K562 (cell line): Measurements from ENCODE around the gene CHTOP. TPM values are rescaled to one million over a fixed set of nuclear protein-coding genes. Genes with fewer than 3 reads are reported as not detected.

Experiments used
- AFF1 ChIP-seq, 2 experiments: fragments of 450-650 bp; IDR thresholded peaks; 2 replicates each; pipeline ENCODE4 v1.6.1; 2018; ENCODE audit warnings: mild to moderate bottlenecking in 2 of 2, low read depth in 1 of 2; ENCODE audit not compliant: partially characterized antibody in 2 of 2
- BHLHE40 ChIP-seq: IDR thresholded peaks from 2 replicates; pipeline ENCODE4 v1.6.1; 2011; ENCODE audit warnings: low read length, improper control_type of control experiment
- E2F6 ChIP-seq, 2 experiments: IDR thresholded peaks; 2 replicates each; pipeline ENCODE4 v1.6.1; 2011; ENCODE audit warnings: borderline replicate concordance in 1 of 2, control low read depth in 1 of 2, low read depth in 1 of 2, low read length in 1 of 2, mild to moderate bottlenecking in 1 of 2, mixed read lengths in 1 of 2, moderate library complexity in 1 of 2; ENCODE audit not compliant: insufficient read depth in 1 of 2, insufficient read length in 1 of 2, poor library complexity in 1 of 2, severe bottlenecking in 1 of 2; ENCODE audit errors: extremely low read depth in 1 of 2
- HDAC6 ChIP-seq: IDR thresholded peaks from 2 replicates; pipeline ENCODE4 v1.6.1; 2012; ENCODE audit warnings: low read depth, mild to moderate bottlenecking, control low read depth, inconsistent platforms, low read length, moderate library complexity
- KLF10 ChIP-seq: fragments of 250-450 bp; sonication (Bioruptor Pico); IDR thresholded peaks from 2 replicates; pipeline ENCODE4 v1.6.1; 2021; ENCODE audit warnings: matching md5 sums
- NKRF ChIP-seq: fragments of 450-650 bp; IDR thresholded peaks from 2 replicates; pipeline ENCODE4 v1.6.1; 2016; ENCODE audit warnings: borderline replicate concordance
- SMARCA5 ChIP-seq: fragments of 450-650 bp; IDR thresholded peaks from 2 replicates; pipeline ENCODE4 v1.6.1; 2016
- TFE3 ChIP-seq: fragments of 450-650 bp; formaldehyde crosslinking; IDR thresholded peaks from 2 replicates; pipeline ENCODE4 v1.4.0; 2020; ENCODE audit warnings: mild to moderate bottlenecking, mixed read lengths
- ZNF347 ChIP-seq: fragments of 450-650 bp; formaldehyde crosslinking; IDR thresholded peaks from 2 replicates; pipeline ENCODE4 v1.4.0; 2020; ENCODE audit warnings: low read depth, mild to moderate bottlenecking, moderate library complexity
- ZNF408 ChIP-seq: fragments of 250-450 bp; sonication (Bioruptor Pico); IDR thresholded peaks from 2 replicates; pipeline ENCODE4 v1.4.0; 2020; ENCODE audit warnings: low read depth, mild to moderate bottlenecking, moderate library complexity
- polyA plus RNA-seq, 8 experiments: library from polyadenylated mRNA; depleted of rRNA in 4 of 8; stranded (reverse) in 5 of 8; unstranded in 3 of 8; fragments of >200 nt; fragmentation: Nextera tagmentation in 2 of 8; fragmentation: Illumina TruSeq in 1 of 8; extraction: Ambion mirVana in 2 of 8; extraction: Trizol in 1 of 8; gene quantifications; 2 replicates each; pipeline versions ENCODE4 v1.2.1 to v1.2.3, GENCODE V29; 2011 to 2014; ENCODE audit warnings: inconsistent platforms in 1 of 8, missing spikeins in 1 of 8
- total RNA-seq, 7 experiments: library from RNA; depleted of rRNA in 6 of 7; stranded (reverse); fragments of >200 nt in 6 of 7; fragmentation: Illumina TruSeq in 2 of 7; extraction: Trizol in 2 of 7; gene quantifications; 2 replicates each; pipeline versions ENCODE4 v1.2.1 to v1.2.3, GENCODE V29; 2011 to 2021; ENCODE audit warnings: low replicate concordance in 1 of 7
- TF ChIP-seq, protein P1 (sequence below): fragments of 450-650 bp; formaldehyde crosslinking; IDR thresholded peaks from 2 replicates; pipeline ENCODE4 v1.4.0; 2020; ENCODE audit warnings: mild to moderate bottlenecking, moderate library complexity
- TF ChIP-seq, protein P2 (sequence below), 2 experiments: fragments of 200-800 bp in 1 of 2; sonication (Bioruptor generic) in 1 of 2; sonication (generic) in 1 of 2; formaldehyde crosslinking in 1 of 2; IDR thresholded peaks in 1 of 2; conservative IDR thresholded peaks in 1 of 2; 2 replicates each; pipeline versions ENCODE4 v1.5.0 to v1.6.1; 2016 to 2020; ENCODE audit warnings: missing compliant biosample characterization in 1 of 2, missing genetic modification characterization in 1 of 2, missing genetic modification reagents in 1 of 2

Gene CHTOP
- total and polyA plus RNA-seq, 9 of the 15 experiments (the other 6 are each of a cell fraction or from before 2014, with no cell fraction given): 10.2 to 91.8 (median 60.8) TPM

- TF ChIP-seq NKRF: no peak; the same call in 1 of the 2 replicates
- TF ChIP-seq TFE3 (CRISPR knock-in tag): no peak
- TF ChIP-seq, protein P1, sequence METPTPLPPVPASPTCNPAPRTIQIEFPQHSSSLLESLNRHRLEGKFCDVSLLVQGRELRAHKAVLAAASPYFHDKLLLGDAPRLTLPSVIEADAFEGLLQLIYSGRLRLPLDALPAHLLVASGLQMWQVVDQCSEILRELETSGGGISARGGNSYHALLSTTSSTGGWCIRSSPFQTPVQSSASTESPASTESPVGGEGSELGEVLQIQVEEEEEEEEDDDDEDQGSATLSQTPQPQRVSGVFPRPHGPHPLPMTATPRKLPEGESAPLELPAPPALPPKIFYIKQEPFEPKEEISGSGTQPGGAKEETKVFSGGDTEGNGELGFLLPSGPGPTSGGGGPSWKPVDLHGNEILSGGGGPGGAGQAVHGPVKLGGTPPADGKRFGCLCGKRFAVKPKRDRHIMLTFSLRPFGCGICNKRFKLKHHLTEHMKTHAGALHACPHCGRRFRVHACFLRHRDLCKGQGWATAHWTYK (CRISPR knock-in tag): no peak
- no peak for TF ChIP-seq KLF10
- TF ChIP-seq AFF1 (IDR thresholded peaks at IDR 0.05; ENCODE audit: low read depth in 1 of 2, partially characterized antibody in 2 of 2): peak in 1 of 2 experiments; percentile 94
- TF ChIP-seq HDAC6: no peak
- TF ChIP-seq BHLHE40: no peak
- no peak for TF ChIP-seq ZNF347 (CRISPR knock-in tag)
- TF ChIP-seq SMARCA5: no peak
- no peak for TF ChIP-seq ZNF408 (CRISPR knock-in tag)
- peak in 1 of 2 experiments; percentile 23 for TF ChIP-seq E2F6 (IDR thresholded peaks at IDR 0.05; ENCODE audit: borderline replicate concordance in 1 of 2, extremely low read depth in 1 of 2, insufficient read depth in 1 of 2, insufficient read length in 1 of 2, low read depth in 1 of 2, low read length in 1 of 2, poor library complexity in 1 of 2, severe bottlenecking in 1 of 2)
- TF ChIP-seq, protein P2, sequence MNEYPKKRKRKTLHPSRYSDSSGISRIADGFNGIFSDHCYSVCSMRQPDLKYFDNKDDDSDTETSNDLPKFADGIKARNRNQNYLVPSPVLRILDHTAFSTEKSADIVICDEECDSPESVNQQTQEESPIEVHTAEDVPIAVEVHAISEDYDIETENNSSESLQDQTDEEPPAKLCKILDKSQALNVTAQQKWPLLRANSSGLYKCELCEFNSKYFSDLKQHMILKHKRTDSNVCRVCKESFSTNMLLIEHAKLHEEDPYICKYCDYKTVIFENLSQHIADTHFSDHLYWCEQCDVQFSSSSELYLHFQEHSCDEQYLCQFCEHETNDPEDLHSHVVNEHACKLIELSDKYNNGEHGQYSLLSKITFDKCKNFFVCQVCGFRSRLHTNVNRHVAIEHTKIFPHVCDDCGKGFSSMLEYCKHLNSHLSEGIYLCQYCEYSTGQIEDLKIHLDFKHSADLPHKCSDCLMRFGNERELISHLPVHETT (CRISPR knock-in tag; conservative IDR thresholded peaks at IDR 0.05 in 1 of 2, IDR thresholded peaks at IDR 0.05 in 1 of 2): peak in 1 of 2 experiments; percentile 75; a peak in 2 of 4 replicates
Observed at GRCh38 chr1:153658400-153659174, 24.7 kb downstream of the CHTOP start, which contains the start of gene SNAPIN (continued).
